Occipital lobe (tissue), 2 donors: ENCODE results near the gene MRPL48. TPM values are rescaled to one million over a fixed set of nuclear protein-coding genes. Genes with fewer than 3 reads are reported as not detected.
"Not testable (repeated sequence)": the region's sequence is repeated elsewhere in the genome, so short reads cannot be mapped to it uniquely, and the experiment has no call there.

ENCODE experiments used
- DNase-seq: peaks from one replicate; lab custom pipeline; 2025; lab: John Stamatoyannopoulos, UW
- total RNA-seq: library from RNA; depleted of rRNA; stranded (reverse); fragments of >200 nt; gene quantifications from one replicate; pipeline ENCODE4 v1.2.3, GENCODE V29; 2014

MRPL48 gene
- 24.3 TPM for total RNA-seq

DNA sequence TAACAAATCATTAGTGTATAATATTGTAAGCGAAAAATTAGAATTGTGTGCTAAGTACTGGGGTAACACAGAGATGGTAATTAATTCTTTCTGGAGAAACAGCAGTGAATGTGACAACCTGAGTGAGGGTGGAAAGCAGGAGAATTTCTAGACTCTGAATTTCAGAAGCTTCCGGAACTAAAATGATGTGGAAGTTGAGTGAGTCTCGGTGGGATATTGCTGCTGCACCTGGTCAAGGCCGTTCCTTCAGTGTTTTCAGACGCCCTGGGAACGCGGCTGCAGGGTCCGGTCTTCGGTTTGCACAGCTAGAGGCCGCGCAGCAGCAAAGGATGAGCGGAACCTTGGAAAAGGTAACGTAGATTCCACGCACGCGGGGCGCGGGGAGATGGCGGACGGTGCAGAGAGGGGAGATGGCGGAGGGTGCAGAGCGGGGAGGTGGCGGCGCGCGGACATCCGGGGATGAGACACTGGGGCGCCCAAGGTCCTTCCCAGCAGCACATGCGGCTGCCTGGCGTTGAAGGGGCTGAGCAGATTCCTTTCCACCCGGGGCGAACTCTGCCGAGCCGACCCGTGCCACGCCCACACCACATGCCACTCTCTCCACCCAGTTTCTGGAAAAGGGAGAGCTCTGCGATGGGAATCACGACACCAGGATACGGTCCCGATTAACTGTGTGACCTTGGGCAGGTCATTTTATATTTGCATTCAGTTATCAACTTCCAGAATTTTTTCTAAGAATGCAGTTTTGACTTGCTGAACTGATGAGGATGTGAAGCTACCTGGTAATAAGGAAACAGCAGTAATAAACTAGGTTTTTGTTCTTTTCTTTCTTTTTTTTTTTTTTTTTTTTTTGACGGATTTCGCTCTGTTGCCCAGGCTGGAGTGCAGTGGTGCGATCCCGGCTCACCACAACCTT is at the start of gene MRPL48:
Gene MRPL48, plus strand, starts transcription at position 232 of the 916 bp plus-strand sequence. Its CDS starts 98 bp downstream, at position 330.
- peak; percentile 80 for DNase-seq

DNA sequence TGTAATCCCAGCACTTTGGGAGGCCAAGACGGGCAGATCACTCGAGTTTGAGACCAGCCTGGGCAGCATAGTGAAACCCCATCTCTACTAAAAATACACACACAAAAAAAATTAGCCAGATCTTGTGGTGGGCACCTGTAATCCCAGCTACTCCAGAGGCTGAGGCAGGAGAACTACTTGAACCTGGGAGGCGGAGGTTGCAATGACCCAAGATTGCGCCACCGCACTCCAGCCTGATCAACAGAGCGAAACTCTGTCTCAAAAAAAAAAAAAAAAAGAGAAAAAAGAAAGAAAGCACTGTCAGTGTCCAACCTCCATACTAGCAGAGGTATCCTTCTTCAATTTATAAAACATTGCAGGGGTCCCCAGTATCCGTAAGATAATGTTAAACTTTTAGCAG is 44.6 kb upstream of the MRPL48 start:
- no peak for DNase-seq

- no peak for DNase-seq
Measured at GRCh38 chr11:73746701-73747100, 41.0 kb upstream of the MRPL48 start.

DNA sequence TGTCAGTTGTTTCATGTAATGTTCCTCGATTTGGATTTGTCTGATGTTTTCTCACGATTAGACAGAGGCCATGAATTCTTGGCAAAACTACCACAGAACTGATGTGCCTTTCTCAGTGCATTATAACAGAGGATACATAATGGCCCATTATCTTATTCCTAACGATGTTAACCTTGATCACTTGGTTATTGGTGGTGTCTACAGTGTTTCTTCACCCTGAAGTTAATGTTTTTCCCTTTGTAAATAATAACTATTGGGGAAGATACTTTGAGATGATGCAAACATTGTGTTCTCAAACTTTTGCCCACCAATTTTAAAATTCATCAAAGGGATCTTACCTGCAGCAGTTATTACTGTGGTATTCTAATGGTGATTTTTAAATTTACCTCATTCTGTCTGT is 39.9 kb upstream of the MRPL48 start:
- no peak for DNase-seq

GRCh38 chr11:73748300-73748699 is 39.4 kb upstream of the MRPL48 start:
- no peak for DNase-seq

- DNase-seq = no peak
Measured at GRCh38 chr11:73749118-73749517, 38.6 kb upstream of the MRPL48 start.

DNA sequence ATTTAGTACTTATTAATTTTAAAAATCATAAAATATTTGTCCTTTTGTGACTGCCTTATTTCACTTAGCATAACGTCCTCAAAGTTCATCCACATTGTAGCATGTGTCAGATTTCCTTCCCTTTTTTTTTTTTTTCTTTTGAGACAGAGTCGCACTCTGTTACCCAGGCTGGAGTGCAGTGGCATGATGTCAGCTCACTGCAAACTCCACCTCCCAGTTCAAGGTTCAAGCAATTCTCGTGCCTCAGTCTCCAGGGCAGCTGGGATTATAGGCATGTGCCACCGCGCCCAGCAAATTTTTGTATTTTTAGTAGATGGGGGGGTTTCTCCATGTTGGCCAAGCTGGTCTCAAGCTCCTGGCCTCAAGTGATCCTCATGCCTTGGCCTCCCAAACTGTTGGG is 37.4 kb upstream of the MRPL48 start:
- DNase-seq = no peak

DNA sequence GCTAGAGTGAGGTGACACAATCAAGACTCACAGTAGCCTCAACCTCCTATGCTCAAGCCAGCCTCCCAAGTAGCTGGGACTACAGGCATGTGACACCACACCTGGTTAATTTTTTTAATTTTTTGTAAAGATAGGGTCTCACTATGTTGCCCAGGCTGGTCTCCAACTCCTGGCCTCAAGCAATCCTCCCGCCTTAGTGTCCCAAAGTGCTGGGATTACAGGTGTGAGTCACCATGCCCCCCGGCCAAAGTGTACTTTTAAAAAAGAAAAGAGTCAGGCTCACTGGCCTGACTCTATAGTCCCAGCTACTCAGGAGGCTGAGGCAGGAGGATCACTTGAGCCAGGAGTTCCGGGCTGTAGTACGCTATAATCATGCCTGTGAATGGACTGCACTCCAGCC is 36.8 kb upstream of the MRPL48 start:
- not testable (repeated sequence) for DNase-seq

- DNase-seq = no peak
Measured at GRCh38 chr11:73752216-73752867, 35.3 kb upstream of the MRPL48 start.

- DNase-seq = no peak
Measured at GRCh38 chr11:73752903-73753302, 34.8 kb upstream of the MRPL48 start.

- no peak for DNase-seq
Measured at GRCh38 chr11:73753938-73754337, 33.7 kb upstream of the MRPL48 start.

DNA sequence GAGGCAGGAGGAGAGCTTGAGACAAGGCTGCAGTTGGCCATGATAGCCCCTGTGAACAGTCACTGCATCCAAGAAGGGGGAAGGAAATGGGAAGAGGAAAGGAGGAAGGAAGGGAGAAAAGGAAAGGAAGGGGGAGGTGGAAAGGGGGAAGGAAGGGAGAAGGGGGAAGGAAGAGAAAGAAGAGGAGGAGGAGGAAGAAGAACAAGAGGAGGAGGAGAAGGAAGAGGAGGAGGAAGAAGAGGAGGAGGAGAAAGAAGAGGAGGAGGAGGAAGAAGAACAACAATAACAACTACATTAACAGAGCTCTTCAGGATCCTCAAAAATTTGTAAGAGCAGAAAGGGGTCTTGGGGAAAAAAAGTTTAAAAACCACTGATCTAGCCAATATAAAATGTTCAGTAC is 32.0 kb upstream of the MRPL48 start:
- no peak for DNase-seq

DNA sequence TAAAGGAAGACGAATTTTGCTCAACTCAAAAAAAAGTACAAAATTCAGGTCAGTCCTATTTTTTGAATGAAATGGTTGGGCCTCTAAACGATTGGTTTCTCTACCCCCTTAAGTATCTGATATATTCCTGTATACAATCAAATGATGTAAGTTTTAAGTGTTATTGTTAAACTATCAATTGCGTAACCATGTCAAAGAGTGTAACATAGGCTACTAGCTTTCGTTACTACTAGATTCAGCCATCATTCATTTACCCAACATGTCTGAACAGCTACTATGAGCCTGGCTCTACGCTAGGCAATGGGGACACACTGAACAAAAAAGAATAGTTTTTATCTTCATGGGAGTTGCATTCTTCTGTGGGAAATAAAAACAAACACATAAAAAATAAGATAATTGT is 30.1 kb upstream of the MRPL48 start:
- no peak for DNase-seq

DNA sequence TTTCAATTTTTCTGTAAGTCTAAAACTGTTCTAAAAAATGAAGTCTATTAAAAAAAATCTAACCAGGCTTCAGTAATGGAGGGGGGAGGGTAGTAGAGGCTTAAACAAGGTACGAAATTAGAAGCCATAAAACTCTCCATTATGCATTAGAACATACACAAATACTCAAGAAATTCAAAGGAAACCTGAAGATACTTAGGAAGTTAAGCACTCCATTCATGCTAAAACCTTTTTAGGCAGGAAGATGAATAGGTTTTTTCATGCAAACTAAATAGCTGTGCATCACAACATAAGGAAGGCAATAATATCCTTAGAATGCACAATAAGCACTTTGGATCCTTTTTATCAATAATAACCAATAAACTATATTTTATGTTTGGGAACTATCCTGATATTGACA is 29.2 kb upstream of the MRPL48 start:
- DNase-seq = no peak

- DNase-seq = no peak
Measured at GRCh38 chr11:73759610-73760134, 28.0 kb upstream of the MRPL48 start.

GRCh38 chr11:73760135-73760678 is 27.5 kb upstream of the MRPL48 start:
- no peak for DNase-seq

DNA sequence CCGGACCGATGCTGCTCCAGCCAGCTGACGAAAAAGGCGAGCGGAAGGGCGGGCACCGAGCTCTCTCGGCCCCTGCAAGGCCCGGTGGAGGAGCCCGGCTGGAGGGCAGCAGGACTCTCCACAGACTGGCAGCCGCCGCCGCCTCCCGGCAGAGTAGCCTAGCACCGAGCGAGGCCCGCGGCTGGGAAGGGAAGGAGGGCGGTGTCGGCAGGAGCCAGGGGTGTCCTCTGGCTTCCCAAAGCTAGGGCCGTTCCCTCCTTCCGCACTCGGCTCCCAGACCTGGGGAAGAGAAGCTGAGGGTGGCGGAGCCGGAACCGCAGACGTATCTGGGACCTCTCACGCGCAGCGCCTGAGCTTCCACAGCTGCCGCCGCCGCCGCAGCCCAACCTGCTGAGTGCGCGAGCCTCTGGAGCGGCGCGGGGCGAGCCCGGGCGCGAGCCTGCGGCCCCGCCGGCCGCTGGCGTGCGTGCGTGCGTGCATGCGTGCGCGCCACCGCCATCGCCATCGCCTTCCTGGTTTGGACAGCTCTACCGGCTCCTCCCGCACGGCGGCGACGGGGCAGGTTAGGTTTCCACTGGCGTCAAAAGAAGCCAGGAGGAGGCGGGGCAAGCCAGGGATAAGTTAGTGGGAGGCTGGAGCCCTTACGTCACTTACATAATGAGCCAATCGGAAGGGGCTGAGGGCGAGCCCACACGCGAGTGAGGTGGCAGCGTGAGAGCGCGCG is 26.8 kb upstream of the MRPL48 start, which contains the start of gene RAB6A:
Gene RAB6A, minus strand, starts transcription at position 396 of the 724 bp plus-strand sequence. CDS start 439 bp downstream, outside the sequence.
- peak; percentile 99 for DNase-seq

DNA sequence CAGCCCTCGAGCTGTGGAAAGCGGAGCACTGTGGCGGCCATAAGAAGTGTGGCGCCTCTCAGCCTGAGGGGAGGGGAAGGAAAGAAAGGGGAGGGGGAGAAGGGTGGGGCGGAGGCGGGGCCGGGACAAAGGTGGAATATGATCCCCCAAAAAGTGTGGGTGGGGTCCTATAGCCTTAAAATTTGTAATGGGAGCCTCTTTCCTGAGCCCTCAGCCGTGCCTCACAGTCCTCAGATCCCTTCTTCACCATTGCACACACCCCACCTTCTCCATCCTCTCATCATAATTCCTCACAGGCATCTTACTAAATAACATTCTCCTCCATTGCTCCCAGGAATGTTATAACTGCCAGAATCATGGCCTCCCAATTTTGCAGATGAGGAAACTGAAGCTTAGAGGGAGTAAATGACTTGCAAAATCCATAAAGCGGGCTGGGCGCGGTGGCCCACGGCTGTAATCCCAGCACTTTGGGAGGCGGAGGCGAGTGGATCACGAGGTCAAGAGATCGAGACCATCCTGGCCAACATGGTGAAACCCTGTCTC is 26.2 kb upstream of the MRPL48 start:
- no peak for DNase-seq

DNA sequence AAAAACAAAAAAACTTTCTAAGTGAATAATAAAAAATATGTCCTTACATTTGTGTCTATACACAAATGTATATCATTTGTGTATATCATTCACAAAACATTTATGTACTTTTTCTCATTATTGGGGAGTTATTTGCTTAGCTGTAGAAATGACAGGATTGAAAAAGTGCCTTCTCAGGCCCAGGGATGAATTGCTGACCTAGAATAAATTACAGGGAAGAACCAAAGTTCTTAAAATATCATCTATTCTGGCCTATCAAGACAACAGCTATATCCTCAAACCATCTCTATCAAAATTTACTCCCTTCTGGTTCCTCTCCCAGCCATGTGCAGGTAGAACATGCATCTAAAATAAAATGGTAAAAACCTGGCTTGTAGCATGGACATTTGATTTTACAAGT is 24.9 kb upstream of the MRPL48 start:
- no peak for DNase-seq

GRCh38 chr11:73766763-73767162 is 20.9 kb upstream of the MRPL48 start:
- no peak for DNase-seq

DNA sequence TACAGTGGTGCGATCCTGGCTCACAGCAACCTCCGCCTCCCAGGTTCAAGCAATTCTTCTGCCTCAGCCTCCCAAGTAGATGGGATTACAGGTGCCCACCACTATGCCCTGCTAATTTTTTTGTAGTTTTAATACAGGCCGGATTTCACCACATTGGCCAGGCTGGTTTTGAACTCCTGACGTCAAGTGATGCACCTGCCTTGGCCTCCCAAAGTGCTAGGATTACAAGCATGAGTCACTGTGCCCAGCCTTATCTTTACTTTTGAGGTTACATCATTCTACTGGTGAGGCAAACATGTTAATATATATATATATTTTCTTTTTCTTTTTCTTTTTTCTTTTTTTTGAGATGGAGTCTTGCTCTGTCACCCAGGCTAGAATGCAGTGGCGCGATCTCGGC is 16.9 kb upstream of the MRPL48 start:
- DNase-seq = not testable (repeated sequence)
